ENCODE data around the gene ZCCHC2.
A peak's percentile ranks its signal among the peaks of the same experiment; 100 is the strongest.

Gene ZCCHC2

GRCh38 chr18:62523255-62523588, 397 bp downstream of the ZCCHC2 start:
- no peaks in the 10 kb centered on the region for H3K9me3 Mint-ChIP-seq
- H3K27ac Mint-ChIP-seq, result peak overlapping the region; percentile 91
- no peak for DNase-seq (ENCODE audit: low spot score in 2 of 2)
- peaks cover 17% of the 10 kb centered on the region for H3K36me3 Mint-ChIP-seq
- peak; percentile 61 for ATAC-seq
- peak overlapping the region; percentile 96 for H3K4me3 Mint-ChIP-seq
- peaks cover 11% of the 10 kb centered on the region for H3K4me1 Mint-ChIP-seq

DNA sequence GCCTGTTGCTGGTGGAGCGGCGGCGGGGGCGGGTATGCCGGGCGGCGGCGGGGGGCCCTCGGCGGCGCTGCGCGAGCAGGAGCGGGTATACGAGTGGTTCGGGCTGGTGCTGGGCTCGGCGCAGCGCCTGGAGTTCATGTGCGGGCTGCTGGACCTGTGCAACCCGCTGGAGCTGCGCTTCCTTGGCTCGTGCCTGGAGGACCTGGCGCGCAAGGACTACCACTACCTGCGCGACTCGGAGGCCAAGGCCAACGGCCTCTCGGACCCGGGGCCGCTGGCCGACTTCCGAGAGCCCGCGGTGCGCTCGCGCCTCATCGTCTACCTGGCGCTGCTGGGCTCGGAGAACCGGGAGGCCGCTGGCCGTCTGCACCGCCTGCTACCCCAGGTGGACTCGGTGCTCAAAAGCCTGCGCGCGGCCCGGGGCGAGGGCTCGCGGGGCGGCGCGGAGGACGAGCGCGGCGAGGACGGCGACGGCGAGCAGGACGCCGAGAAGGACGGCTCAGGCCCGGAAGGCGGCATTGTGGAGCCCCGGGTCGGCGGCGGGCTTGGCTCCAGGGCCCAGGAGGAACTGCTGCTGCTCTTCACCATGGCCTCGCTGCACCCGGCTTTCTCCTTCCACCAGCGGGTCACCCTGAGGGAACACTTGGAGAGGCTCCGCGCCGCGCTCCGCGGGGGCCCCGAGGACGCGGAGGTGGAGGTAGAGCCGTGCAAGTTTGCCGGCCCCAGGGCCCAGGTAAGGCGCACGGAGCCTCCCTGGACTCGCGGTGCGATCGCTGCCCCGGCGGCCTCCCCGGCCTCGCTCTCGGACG, 1.0 kb downstream of the ZCCHC2 start:
- no peaks in the 10 kb centered on the region for H3K9me3 Mint-ChIP-seq

GRCh38 chr18:62524440-62525200, 1.8 kb downstream of the ZCCHC2 start:
- no peaks in the 10 kb centered on the region for H3K9me3 Mint-ChIP-seq
- peak overlapping the region; percentile 96 for H3K4me3 Mint-ChIP-seq
- peak overlapping the region; percentile 96 for H3K27ac Mint-ChIP-seq
- DNase-seq (ENCODE audit: low spot score in 2 of 2) (peak in 1 of 2 donors; percentile 59), ATAC-seq (peak; percentile 9)
- H3K4me1 Mint-ChIP-seq, result peaks cover 17% of the 10 kb centered on the region
- peaks cover 20% of the 10 kb centered on the region for H3K36me3 Mint-ChIP-seq

More for the DNA sequence above, 1.0 kb downstream of the ZCCHC2 start:
- DNase-seq (ENCODE audit: low spot score in 2 of 2) (peak; percentile 42 to 87), ATAC-seq (peak; percentile 20)
- Mint-ChIP-seq H3K4me1 (peaks cover 11% of the 10 kb centered on the region), H3K27ac (peak overlapping the region; percentile 96), H3K4me3 (peak overlapping the region; percentile 96), H3K36me3 (peaks cover 17% of the 10 kb centered on the region)

DNA sequence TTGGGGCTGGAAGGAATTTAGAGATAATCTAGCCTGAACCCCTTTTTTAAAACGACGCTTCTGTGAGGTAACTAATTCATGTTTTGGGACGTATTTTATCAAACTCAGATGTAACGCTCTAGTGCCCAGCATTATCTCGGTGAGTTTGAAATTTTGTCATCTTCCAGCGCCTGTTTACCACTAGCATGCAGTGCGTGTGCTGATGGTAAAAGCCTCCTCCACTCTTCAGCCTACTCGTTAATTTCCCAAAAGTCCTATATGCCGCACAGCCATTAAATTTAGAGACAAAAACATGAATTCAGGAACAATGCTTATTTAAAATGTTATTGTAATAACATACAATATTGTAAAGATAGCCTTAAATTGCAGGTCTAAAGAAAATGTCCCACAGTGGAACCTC, 2.8 kb downstream of the ZCCHC2 start:
- Mint-ChIP-seq H3K4me3 (peak overlapping the region; percentile 96), H3K27ac (peak overlapping the region; percentile 96), H3K9me3 (no peaks in the 10 kb centered on the region), H3K36me3 (peaks cover 25% of the 10 kb centered on the region), H3K4me1 (peaks cover 26% of the 10 kb centered on the region)
- DNase-seq (ENCODE audit: low spot score in 2 of 2), result no peak
- no peak for ATAC-seq

DNA sequence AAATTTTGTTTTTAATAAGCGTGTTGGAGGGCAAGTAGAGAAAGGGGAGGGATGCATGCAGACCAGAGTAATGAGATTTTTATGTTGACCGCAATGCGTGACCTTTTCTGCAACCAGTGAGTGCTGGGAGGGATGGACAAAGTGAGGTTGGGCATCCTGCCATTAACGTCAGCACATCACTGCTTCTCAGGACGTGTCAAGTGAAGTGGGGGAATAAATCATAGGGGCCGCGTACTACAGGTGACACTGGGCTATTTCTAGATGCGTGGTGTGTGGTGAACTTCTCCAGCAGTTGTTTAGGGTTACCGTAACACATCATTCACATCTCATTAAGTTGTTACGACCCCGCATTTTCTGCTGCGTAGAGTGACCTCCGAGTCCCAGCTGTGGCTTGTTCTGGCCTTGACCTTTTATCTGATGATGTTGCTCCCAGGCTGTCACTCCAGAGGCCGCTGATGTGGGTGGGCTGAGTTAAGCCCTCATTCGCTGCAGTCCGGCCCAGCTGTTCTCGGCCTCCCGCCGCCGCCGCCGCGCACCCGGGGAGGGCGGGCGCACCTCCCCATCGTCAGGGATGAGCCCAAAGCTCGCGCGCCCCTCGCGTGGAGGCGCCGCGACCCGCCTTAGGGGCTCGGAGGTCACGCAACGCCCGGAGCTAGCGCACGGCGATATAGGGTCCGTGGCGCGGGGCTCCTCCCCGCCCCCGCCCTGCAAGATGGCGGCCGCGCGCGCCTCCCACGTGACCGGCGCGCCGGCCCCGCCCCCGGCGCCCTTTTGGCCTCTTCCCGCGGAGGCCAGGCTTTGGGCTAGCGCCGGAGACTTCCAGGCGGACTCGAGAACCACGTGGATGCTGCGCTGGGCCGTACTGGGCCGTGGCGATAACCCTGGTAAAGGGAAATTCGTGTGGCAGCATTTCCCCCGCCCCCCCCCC, 3.5 kb downstream of the ZCCHC2 start:
- peaks cover 33% of the 10 kb centered on the region for H3K36me3 Mint-ChIP-seq
- peak overlapping the region; percentile 96 for H3K27ac Mint-ChIP-seq
- ATAC-seq (peak; percentile 6), DNase-seq (ENCODE audit: low spot score in 2 of 2) (peak; percentile 50 to 84)
- H3K4me3 Mint-ChIP-seq, result peak overlapping the region; percentile 96
- H3K4me1 Mint-ChIP-seq, result peaks cover 24% of the 10 kb centered on the region
- H3K9me3 Mint-ChIP-seq, result no peaks in the 10 kb centered on the region

- Mint-ChIP-seq H3K4me1 (peaks cover 45% of the 10 kb centered on the region), H3K4me3 (no peak overlapping the region), H3K36me3 (peaks cover 41% of the 10 kb centered on the region), H3K27ac (peak overlapping the region; percentile 21), H3K9me3 (no peaks in the 10 kb centered on the region)
- DNase-seq (ENCODE audit: low spot score in 2 of 2), result no peak
- ATAC-seq, result no peak
These were observed 6.8 kb downstream of the ZCCHC2 start for GRCh38 chr18:62529597-62529996.

DNA sequence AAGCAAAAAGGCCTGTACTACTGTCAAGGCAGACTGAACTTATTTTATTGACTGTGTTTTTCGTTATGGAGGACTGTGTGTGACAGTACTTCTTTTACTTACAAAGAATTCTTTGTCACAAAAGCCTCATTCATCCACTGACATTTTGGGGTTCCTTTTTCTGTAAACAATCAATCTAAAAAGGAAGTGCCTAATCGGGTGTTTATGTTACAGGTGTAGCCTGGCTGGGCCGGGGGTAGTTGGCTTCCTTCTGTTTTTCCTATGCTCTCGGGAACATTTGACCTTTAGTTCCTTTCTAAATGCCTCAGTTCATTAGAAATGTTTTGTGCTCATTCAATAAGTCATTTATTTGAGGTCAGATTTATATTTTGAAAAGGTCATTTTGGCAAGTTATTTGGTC, 8.3 kb downstream of the ZCCHC2 start:
- Mint-ChIP-seq H3K36me3 (peaks cover 27% of the 10 kb centered on the region), H3K4me1 (peaks cover 54% of the 10 kb centered on the region), H3K27ac (no peak overlapping the region), H3K4me3 (no peak overlapping the region), H3K9me3 (no peaks in the 10 kb centered on the region)
- ATAC-seq (no peak), DNase-seq (ENCODE audit: low spot score in 2 of 2) (no peak)

DNA sequence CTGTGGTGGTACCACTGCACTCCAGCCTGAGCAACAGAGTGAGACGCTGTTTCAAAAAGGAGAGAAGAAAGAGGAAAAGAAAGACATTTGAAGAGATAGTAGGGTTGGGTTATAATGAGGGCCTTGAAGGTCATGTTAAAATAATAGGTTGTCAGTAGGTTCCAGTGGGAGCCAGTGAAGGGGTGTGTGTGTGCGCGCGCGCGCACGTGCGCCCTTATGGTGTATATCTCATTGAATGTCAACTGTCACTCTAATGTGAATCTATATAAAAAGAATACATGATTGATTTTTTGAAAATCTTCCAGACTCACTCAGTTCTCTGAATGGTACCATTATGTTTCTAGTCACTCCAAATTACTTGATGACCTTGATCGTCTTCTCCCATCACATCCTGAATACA, 9.1 kb downstream of the ZCCHC2 start:
- Mint-ChIP-seq H3K4me3 (no peak overlapping the region), H3K27ac (no peak overlapping the region), H3K36me3 (peaks cover 24% of the 10 kb centered on the region), H3K9me3 (no peaks in the 10 kb centered on the region), H3K4me1 (peaks cover 60% of the 10 kb centered on the region)
- DNase-seq (ENCODE audit: low spot score in 2 of 2) (no peak), ATAC-seq (no peak)

DNA sequence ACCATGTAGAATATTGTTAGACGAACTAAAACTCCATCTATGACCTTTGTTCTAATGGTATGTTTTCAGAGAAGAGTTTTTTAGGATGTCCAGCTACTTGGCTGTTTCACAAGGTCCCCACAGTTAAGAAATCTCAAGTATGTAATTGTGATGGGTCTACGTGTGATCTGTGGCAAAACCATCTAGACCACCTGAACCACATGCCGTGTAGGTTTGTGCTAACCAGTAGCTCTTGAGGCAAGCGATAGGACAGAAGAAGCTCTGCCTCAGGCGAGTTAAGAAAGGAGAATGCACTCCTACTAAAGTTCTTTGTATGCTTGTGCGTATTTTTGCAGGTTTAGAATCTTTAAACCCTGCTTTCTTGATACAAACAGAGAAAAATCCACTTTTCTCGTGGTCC, 13.2 kb downstream of the ZCCHC2 start:
- H3K4me1 Mint-ChIP-seq, result peaks cover 57% of the 10 kb centered on the region

GRCh38 chr18:62537042-62537894, 14.4 kb downstream of the ZCCHC2 start:
- Mint-ChIP-seq H3K4me1 (peaks cover 50% of the 10 kb centered on the region), H3K4me3 (no peak overlapping the region), H3K9me3 (no peaks in the 10 kb centered on the region), H3K27ac (peak overlapping the region; percentile 60), H3K36me3 (peaks cover 34% of the 10 kb centered on the region)
- no peak for DNase-seq (ENCODE audit: low spot score in 2 of 2)
- no peak for ATAC-seq

More for the DNA sequence above, 13.2 kb downstream of the ZCCHC2 start:
- Mint-ChIP-seq H3K4me3 (no peak overlapping the region), H3K9me3 (no peaks in the 10 kb centered on the region), H3K27ac (peak overlapping the region; percentile 23), H3K36me3 (peaks cover 26% of the 10 kb centered on the region)
- DNase-seq (ENCODE audit: low spot score in 2 of 2), result no peak
- no peak for ATAC-seq

GRCh38 chr18:62537946-62538345, 15.1 kb downstream of the ZCCHC2 start:
- Mint-ChIP-seq H3K9me3 (no peaks in the 10 kb centered on the region), H3K4me1 (peaks cover 47% of the 10 kb centered on the region), H3K36me3 (peaks cover 37% of the 10 kb centered on the region), H3K4me3 (no peak overlapping the region), H3K27ac (no peak overlapping the region)
- DNase-seq (ENCODE audit: low spot score in 2 of 2), result no peak
- ATAC-seq, result no peak

DNA sequence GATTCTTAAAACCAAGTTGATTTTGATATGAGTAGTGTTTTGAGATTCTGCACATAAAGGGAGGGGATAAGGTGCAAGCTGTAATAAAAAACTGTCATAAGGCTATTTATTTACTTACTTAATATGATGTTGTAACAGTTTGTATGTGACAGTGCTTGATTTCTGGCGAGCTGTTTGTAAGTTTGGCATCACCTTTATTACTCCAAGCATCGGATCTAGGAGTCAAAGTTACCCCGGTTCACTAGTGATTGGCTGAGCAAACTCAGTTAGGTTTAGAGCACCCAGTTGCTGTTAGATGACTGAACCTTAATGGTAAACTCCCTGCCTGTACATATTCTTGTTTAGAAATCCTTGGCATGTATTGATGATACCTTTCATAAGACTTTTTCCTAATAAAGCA, 16.1 kb downstream of the ZCCHC2 start:
- H3K4me1 Mint-ChIP-seq, result peaks cover 55% of the 10 kb centered on the region
- peaks cover 43% of the 10 kb centered on the region for H3K36me3 Mint-ChIP-seq
- no peaks in the 10 kb centered on the region for H3K9me3 Mint-ChIP-seq
- H3K4me3 Mint-ChIP-seq, result no peak overlapping the region
- DNase-seq (ENCODE audit: low spot score in 2 of 2) (no peak), ATAC-seq (no peak)
- no peak overlapping the region for H3K27ac Mint-ChIP-seq

DNA sequence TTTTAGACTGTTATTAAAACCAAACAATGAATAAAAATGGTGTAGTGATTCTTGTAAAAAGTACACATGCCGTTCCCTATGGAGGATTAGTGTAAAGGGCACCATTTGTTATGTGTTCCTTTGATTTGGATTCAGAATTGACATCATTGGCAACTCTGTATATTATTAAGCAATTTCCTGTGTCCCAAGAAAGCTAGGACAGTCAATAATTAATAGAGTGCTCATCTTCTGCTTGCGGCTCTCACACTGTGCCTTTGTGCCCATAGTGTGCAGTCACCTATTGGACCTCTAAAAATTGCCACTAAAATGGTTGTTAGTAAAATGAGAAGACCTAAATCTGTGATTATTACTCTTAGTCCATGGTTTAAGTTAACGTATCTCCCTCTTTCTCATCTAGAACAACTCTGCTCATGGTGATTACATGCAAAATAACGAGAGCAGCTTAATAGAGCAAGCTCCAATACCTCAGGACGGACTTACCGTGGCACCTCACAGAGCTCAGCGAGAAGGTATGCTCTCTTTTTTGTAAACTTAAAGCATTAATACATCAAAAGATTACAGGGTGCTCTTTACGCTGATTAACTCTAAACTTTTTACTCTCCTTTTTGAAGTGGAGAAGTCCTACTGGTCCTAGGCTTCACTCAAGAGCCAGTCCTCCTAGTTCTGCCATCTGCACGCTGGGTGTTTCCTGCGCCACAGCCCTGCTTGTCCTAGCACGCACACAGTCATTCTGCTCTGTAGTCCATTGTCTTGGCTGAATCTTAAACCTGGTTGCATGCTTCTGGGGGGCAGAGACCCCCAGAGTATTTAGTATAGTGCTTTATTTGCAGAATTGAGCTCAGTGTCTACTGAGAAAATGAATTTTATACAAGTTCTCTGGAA, 16.7 kb downstream of the ZCCHC2 start:
- Mint-ChIP-seq H3K27ac (no peak overlapping the region), H3K4me3 (no peak overlapping the region), H3K36me3 (peaks cover 50% of the 10 kb centered on the region), H3K4me1 (peaks cover 49% of the 10 kb centered on the region), H3K9me3 (no peaks in the 10 kb centered on the region)
- no peak for ATAC-seq
- DNase-seq (ENCODE audit: low spot score in 2 of 2), result no peak

DNA sequence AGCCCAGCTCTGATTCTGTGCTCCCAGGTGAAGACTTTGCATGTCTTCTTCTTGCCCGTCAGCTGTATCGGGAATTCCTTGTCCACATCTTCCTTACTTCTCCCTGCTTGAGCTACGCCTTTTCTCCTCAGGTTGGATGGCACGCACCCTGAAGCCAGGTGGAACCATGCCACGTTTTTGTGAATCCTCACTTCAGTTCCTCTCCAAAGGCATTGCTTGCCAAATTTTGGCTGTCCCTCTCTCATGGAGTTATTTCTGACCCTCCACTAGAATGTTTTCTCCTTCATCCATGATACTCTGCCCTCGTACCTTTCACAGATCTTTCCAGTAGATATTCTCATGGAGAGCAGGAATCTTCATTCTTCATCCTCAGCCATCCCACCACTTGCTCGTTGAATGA, 20.2 kb downstream of the ZCCHC2 start:
- Mint-ChIP-seq H3K4me3 (no peak overlapping the region), H3K27ac (no peak overlapping the region), H3K36me3 (peaks cover 84% of the 10 kb centered on the region), H3K9me3 (no peaks in the 10 kb centered on the region), H3K4me1 (peaks cover 21% of the 10 kb centered on the region)
- DNase-seq (ENCODE audit: low spot score in 2 of 2) (no peak), ATAC-seq (no peak)
